ENCODE data around the gene EEA1.

EEA1 gene

DNA sequence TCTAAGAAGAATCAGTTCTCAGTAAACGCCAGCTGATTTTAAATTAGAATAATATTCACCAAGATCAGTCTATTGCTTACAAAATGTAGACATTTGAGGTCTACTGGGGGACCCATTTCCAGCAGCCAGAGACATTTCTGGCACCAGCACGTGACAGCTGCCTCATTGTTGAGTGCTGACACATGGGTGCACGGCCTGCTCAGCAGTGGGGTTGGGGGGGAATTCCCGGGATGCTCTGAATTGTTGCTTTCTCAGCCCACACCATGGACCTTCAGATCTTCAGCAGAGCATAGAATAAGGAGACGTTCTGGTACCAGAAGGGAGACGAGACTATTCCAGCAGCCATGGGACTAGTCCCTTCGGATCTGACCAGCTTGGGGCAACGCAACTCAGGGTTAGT is 208.0 kb downstream of the EEA1 start:
- no peak for DNase-seq (ENCODE audit: low read depth)
- no peak overlapping the region for H3K4me3 ChIP-seq (ENCODE audit: low read depth, low read length)
- TF ChIP-seq, protein P1, sequence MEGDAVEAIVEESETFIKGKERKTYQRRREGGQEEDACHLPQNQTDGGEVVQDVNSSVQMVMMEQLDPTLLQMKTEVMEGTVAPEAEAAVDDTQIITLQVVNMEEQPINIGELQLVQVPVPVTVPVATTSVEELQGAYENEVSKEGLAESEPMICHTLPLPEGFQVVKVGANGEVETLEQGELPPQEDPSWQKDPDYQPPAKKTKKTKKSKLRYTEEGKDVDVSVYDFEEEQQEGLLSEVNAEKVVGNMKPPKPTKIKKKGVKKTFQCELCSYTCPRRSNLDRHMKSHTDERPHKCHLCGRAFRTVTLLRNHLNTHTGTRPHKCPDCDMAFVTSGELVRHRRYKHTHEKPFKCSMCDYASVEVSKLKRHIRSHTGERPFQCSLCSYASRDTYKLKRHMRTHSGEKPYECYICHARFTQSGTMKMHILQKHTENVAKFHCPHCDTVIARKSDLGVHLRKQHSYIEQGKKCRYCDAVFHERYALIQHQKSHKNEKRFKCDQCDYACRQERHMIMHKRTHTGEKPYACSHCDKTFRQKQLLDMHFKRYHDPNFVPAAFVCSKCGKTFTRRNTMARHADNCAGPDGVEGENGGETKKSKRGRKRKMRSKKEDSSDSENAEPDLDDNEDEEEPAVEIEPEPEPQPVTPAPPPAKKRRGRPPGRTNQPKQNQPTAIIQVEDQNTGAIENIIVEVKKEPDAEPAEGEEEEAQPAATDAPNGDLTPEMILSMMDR (IDR thresholded peaks at IDR 0.05; ENCODE audit: control insufficient read depth, extremely low read depth, insufficient read depth) = no peak
